Sigmoid colon (tissue), 4 donors: ENCODE results near the gene INAFM2.
A peak's percentile ranks its signal among the peaks of the same experiment; 100 is the strongest.

Source experiments
- EP300 ChIP-seq, 4 donors: sonication (generic); formaldehyde crosslinking; IDR thresholded peaks; one replicate each; pipeline ENCODE4 v1.6.1; 2017; ENCODE audit warnings: antibody characterized with exemption in 4 of 4
- POLR2A ChIP-seq, 2 donors: fragments of 450-650 bp; IDR thresholded peaks; one replicate each; pipeline ENCODE4 v1.6.1; 2016; ENCODE audit warnings: antibody characterized with exemption in 2 of 2, mild to moderate bottlenecking in 2 of 2, moderate library complexity in 2 of 2
- POLR2AphosphoS5 ChIP-seq, 4 donors: sonication (generic); formaldehyde crosslinking; IDR thresholded peaks; one replicate each; pipeline ENCODE4 v1.6.1; 2017; ENCODE audit warnings: antibody characterized with exemption in 4 of 4
- TF ChIP-seq, protein P1 (sequence below), 4 experiments: fragments of 450-650 bp in 3 of 4; fragments of 200-600 bp in 1 of 4; IDR thresholded peaks; one replicate each; pipeline ENCODE4 v1.5.1; 2016 to 2019; ENCODE audit warnings: antibody characterized with exemption in 4 of 4, mild to moderate bottlenecking in 3 of 4, moderate library complexity in 2 of 4

DNA sequence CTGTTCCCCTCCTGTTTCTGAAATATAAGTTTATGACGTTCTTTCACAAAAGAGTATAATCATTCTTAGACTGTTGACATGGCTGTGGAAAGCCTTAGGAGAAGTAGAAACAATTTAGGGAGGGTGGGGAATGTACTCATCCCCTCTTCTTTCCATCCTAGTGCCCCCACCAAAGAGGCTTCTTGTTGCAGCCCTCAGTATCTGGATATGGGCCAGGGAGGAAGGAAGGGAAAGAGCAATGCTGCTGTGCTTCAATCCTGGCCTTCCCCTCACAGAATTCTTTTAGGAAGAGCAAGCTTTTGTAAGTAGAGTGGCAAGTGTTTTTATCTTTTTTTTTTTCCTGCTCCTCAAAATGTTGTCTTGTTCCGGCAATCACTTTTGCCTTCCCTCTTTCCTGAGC lies 1.7 kb downstream of the INAFM2 start:
- TF ChIP-seq, protein P1, sequence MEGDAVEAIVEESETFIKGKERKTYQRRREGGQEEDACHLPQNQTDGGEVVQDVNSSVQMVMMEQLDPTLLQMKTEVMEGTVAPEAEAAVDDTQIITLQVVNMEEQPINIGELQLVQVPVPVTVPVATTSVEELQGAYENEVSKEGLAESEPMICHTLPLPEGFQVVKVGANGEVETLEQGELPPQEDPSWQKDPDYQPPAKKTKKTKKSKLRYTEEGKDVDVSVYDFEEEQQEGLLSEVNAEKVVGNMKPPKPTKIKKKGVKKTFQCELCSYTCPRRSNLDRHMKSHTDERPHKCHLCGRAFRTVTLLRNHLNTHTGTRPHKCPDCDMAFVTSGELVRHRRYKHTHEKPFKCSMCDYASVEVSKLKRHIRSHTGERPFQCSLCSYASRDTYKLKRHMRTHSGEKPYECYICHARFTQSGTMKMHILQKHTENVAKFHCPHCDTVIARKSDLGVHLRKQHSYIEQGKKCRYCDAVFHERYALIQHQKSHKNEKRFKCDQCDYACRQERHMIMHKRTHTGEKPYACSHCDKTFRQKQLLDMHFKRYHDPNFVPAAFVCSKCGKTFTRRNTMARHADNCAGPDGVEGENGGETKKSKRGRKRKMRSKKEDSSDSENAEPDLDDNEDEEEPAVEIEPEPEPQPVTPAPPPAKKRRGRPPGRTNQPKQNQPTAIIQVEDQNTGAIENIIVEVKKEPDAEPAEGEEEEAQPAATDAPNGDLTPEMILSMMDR (IDR thresholded peaks at IDR 0.05): no peak
- TF ChIP-seq POLR2AphosphoS5 (IDR thresholded peaks at IDR 0.05) (peak in 2 of 4 donors; percentile 8 to 20), EP300 (IDR thresholded peaks at IDR 0.05) (no peak), POLR2A (IDR thresholded peaks at IDR 0.05) (no peak)
